Measurements from ENCODE around the gene HIVEP2. TPM values are rescaled to one million over a fixed set of nuclear protein-coding genes. Genes with fewer than 3 reads are reported as not detected.

Gene HIVEP2, protein sequence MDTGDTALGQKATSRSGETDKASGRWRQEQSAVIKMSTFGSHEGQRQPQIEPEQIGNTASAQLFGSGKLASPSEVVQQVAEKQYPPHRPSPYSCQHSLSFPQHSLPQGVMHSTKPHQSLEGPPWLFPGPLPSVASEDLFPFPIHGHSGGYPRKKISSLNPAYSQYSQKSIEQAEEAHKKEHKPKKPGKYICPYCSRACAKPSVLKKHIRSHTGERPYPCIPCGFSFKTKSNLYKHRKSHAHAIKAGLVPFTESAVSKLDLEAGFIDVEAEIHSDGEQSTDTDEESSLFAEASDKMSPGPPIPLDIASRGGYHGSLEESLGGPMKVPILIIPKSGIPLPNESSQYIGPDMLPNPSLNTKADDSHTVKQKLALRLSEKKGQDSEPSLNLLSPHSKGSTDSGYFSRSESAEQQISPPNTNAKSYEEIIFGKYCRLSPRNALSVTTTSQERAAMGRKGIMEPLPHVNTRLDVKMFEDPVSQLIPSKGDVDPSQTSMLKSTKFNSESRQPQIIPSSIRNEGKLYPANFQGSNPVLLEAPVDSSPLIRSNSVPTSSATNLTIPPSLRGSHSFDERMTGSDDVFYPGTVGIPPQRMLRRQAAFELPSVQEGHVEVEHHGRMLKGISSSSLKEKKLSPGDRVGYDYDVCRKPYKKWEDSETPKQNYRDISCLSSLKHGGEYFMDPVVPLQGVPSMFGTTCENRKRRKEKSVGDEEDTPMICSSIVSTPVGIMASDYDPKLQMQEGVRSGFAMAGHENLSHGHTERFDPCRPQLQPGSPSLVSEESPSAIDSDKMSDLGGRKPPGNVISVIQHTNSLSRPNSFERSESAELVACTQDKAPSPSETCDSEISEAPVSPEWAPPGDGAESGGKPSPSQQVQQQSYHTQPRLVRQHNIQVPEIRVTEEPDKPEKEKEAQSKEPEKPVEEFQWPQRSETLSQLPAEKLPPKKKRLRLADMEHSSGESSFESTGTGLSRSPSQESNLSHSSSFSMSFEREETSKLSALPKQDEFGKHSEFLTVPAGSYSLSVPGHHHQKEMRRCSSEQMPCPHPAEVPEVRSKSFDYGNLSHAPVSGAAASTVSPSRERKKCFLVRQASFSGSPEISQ (N-terminal part only)
- total RNA-seq = 13.0 and 37.2 TPM in 2 replicates

DNA sequence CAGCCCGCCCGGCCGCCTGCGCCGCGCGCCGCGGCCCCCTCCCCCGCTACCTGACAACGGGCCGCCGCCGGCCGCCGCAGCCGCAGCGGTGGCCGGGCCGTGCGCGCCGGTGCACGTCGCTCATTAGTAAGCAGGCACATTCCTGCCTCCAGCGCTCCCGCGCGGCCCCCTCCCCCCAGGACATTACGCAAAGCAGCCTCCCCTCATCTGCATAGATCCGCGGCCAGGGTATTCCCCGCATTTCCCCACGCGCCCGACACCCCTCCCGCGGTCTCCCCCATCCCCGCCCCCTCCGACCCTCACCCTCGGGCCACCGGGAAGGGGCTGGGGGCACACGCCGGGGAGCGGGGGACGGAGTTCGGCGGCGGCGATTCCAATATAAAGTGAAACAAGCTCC is at the start of gene HIVEP2:
HIVEP2 (minus strand) TSS at position 128 of the 397 bp plus-strand sequence. CDS start 170,438 bp downstream, outside the sequence.

Other genes starting within 250 kb of the HIVEP2 start
- gene AIG1, start 115.7 kb upstream of the HIVEP2 start, total RNA-seq = 49.8 and 54.3 TPM in 2 replicates